B cell (primary cell): ENCODE data around the gene ANKRD62. TPM values are rescaled to one million over a fixed set of nuclear protein-coding genes. Genes with fewer than 3 reads are reported as not detected.

Source experiments
- ATAC-seq: fragments of 200-7000 bp; cut with Tn5 transposase; one replicate; pipeline ENCODE4 v1.10.0; 2021; ENCODE audit warnings: low read depth, mild to moderate bottlenecking, moderate number of reproducible peaks, moderate library complexity
- CTCF ChIA-PET: fragments of 350-600 bp; sonication (Branson Sonifier 250); formaldehyde crosslinking; loops from one replicate; lab custom pipeline; 2021; ENCODE audit warnings: antibody characterized with exemption, inconsistent platforms; lab: Charles Lee
- POLR2A ChIA-PET: fragments of 350-600 bp; sonication (Branson Sonifier 250); formaldehyde crosslinking; loops from one replicate; lab custom pipeline; 2021; ENCODE audit warnings: antibody characterized with exemption; lab: Charles Lee
- DNase-seq: peaks from one replicate; pipeline ENCODE4 v3.0.0; 2013
- H2AFZ ChIP-seq: 2 replicates; pipeline ENCODE4 v1.6.1; 2012; ENCODE audit warnings: mild to moderate bottlenecking, low read depth, low read length; ENCODE audit not compliant: insufficient read depth, poor library complexity, severe bottlenecking
- H3K27ac ChIP-seq, 2 donors: 1 replicate in 1 of 2; 2 replicates in 1 of 2; pipeline ENCODE4 v1.5.1; 2012 to 2013; ENCODE audit warnings: low read length in 2 of 2, mild to moderate bottlenecking in 2 of 2, moderate library complexity in 1 of 2
- H3K27me3 ChIP-seq, 4 experiments: fragments of 200-600 bp in 1 of 4; sonication (generic) in 1 of 4; replicated peaks in 1 of 4; 1 replicate in 2 of 4; 2 replicates in 2 of 4; pipeline versions ENCODE4 v1.6.1 to v1.7.0; 2013 to 2016; ENCODE audit warnings: low read length in 3 of 4, mild to moderate bottlenecking in 2 of 4, mixed read lengths in 1 of 4, moderate library complexity in 1 of 4; ENCODE audit not compliant: insufficient read depth in 4 of 4, control insufficient read depth in 3 of 4; ENCODE audit errors: control extremely low read depth in 1 of 4
- H3K36me3 ChIP-seq, 2 experiments: replicated peaks in 1 of 2; 1 replicate in 1 of 2; 2 replicates in 1 of 2; pipeline versions ENCODE4 v1.6.1 to v1.7.1; 2013; ENCODE audit warnings: low read length in 1 of 2; ENCODE audit not compliant: insufficient read depth in 2 of 2, control insufficient read depth in 1 of 2; ENCODE audit errors: control extremely low read depth in 1 of 2, extremely low read depth in 1 of 2
- H3K4me1 ChIP-seq, 2 donors: fragments of 200-600 bp in 1 of 2; sonication (generic) in 1 of 2; 1 replicate in 1 of 2; 2 replicates in 1 of 2; pipeline versions ENCODE4 v1.5.1 to v1.6.1; 2013 to 2017; ENCODE audit warnings: low read length in 2 of 2; ENCODE audit not compliant: control insufficient read depth in 2 of 2, insufficient read depth in 2 of 2
- H3K4me2 ChIP-seq: replicated peaks from 2 replicates; pipeline ENCODE3; 2012; ENCODE audit warnings: mild to moderate bottlenecking, low read depth, low read length; ENCODE audit not compliant: poor library complexity, severe bottlenecking
- H3K4me3 ChIP-seq, 5 experiments: fragments of 200-600 bp in 1 of 5; sonication (generic) in 1 of 5; 1 replicate in 3 of 5; 2 replicates in 2 of 5; pipeline versions ENCODE4 v1.5.1 to v1.7.0; 2011 to 2016; ENCODE audit warnings: low read length in 4 of 5, mild to moderate bottlenecking in 4 of 5, low read depth in 2 of 5, control low read depth in 1 of 5, moderate library complexity in 1 of 5; ENCODE audit not compliant: insufficient read depth in 1 of 5; ENCODE audit errors: control extremely low read depth in 1 of 5, extremely low read depth in 1 of 5
- H3K79me2 ChIP-seq: fragments of 200-600 bp; sonication (generic); one replicate; pipeline ENCODE4 v1.6.0; 2016; ENCODE audit warnings: low read length; ENCODE audit not compliant: control insufficient read depth, insufficient read depth
- H3K9ac ChIP-seq: fragments of 200-600 bp; sonication (generic); 2 replicates; pipeline ENCODE4 v1.6.1; 2017; ENCODE audit warnings: mild to moderate bottlenecking, low read length, moderate library complexity
- H3K9me3 ChIP-seq, 3 donors: one replicate each; pipeline versions ENCODE4 v1.6.1 to v1.7.1; 2013; ENCODE audit warnings: low read length in 2 of 3; ENCODE audit not compliant: control insufficient read depth in 2 of 3, insufficient read depth in 1 of 3; ENCODE audit errors: control extremely low read depth in 1 of 3
- H4K20me1 ChIP-seq: 2 replicates; pipeline ENCODE4 v1.6.0; 2012; ENCODE audit warnings: mild to moderate bottlenecking, low read length; ENCODE audit not compliant: insufficient read depth, control insufficient read depth, poor library complexity, severe bottlenecking
- H3K27ac Mint-ChIP-seq: one replicate; pipeline ENCODE4 v1.8.0; 2021; ENCODE audit warnings: mixed read lengths
- H3K27me3 Mint-ChIP-seq: one replicate; pipeline ENCODE4 v1.8.0; 2021; ENCODE audit warnings: mixed read lengths
- H3K4me1 Mint-ChIP-seq: one replicate; pipeline ENCODE4 v1.8.0; 2021; ENCODE audit warnings: mixed read lengths
- H3K4me3 Mint-ChIP-seq: one replicate; pipeline ENCODE4 v1.8.0; 2021; ENCODE audit warnings: mixed read lengths
- H3K9me3 Mint-ChIP-seq: one replicate; pipeline ENCODE4 v1.8.0; 2022; ENCODE audit warnings: mixed read lengths; ENCODE audit not compliant: insufficient read depth
- EZH2 ChIP-seq: IDR thresholded peaks from 2 replicates; pipeline ENCODE4 v1.6.1; 2012; ENCODE audit warnings: borderline replicate concordance, low read depth, mild to moderate bottlenecking, moderate library complexity, low read length; ENCODE audit not compliant: insufficient read depth, poor library complexity, severe bottlenecking
- WGBS: methylation state at CpG from one replicate; pipeline ENCODE4 v1.1.5; 2013; ENCODE audit warnings: missing lambda C conversion rate; ENCODE audit not compliant: insufficient coverage; 5-methylcytosine and 5-hydroxymethylcytosine counted together
- intact Hi-C: fragments of 100-400 bp; cut with micrococcal nuclease; formaldehyde crosslinking; loops from one replicate; pipeline ENCODE4 v1.10.0; 2022
- polyA plus RNA-seq: library from polyadenylated mRNA; depleted of rRNA; stranded (reverse); fragments of >200 nt; gene quantifications from 2 replicates; pipeline ENCODE4 v1.2.3, GENCODE V29; 2012
- total RNA-seq, 2 donors: library from RNA; stranded (reverse); fragments of 120-200 nt in 1 of 2; gene quantifications; 1 replicate in 1 of 2; 2 replicates in 1 of 2; pipeline versions ENCODE4 v1.2.3 to v1.2.4, GENCODE V29; 2013 to 2022
- TF ChIP-seq, protein P1 (sequence below): fragments of 200-600 bp; IDR thresholded peaks from one replicate; pipeline ENCODE4 v1.8.0; 2022; ENCODE audit warnings: antibody characterized with exemption, mild to moderate bottlenecking

Gene ANKRD62
- total and polyA plus RNA-seq, 2 donors (not counting 1 experiment from before 2014, with no cell fraction given): not detected

DNA sequence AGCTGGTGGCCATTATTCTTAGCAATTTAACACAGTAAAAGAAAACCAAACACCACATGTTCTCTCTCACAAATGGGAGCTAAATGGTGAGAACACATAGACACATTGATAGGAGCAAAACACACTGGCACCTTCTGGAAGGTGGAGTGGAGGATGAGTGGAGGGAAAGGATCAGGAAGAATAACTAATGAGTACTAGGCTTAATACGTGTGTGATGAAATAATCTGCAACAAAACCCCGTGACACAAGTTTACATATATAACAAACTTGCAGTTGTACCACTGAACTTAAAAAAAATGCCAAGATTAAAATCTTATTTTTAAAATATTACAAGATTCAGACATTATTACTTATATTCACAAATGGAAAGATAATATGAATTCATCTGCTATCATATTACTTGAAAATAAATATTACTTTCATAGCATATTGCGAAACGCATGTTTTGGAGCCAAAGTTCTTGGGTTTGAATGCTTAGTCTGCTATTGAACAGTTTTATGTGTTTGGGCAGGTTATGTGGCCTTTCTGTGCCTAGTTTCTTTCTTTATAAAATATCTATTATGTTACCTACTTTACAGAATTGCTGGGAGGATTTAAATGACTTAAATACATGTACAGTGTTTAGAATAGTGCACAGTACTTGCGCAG, 20.5 kb downstream of the ANKRD62 start:
- intact Hi-C loops: no loop called here
- ChIA-PET POLR2A (interaction anchor here (0.8 kb wide), 1 partner anchor 193 kb away, joined by 3 read pairs; no protein-coding TSS in a partner anchor), CTCF (no interaction called here)
- Histone ChIP-seq H3K79me2 (no peaks in the 10 kb centered on the region), H3K4me1 (no peaks in the 10 kb centered on the region), H3K36me3 (no peaks in the 10 kb centered on the region), H3K9ac (no peak overlapping the region), H4K20me1 (no peaks in the 10 kb centered on the region), H3K4me3 (no peak overlapping the region), H3K9me3 (peaks cover 0 to 5% (median 0%) of the 10 kb centered on the region in 3 donors), H2AFZ (no peak overlapping the region), H3K27ac (no peak overlapping the region), H3K4me2 (no peak overlapping the region), H3K27me3 (peaks cover 0 to 2% (median 0%) of the 10 kb centered on the region in 4 experiments)
- DNase-seq: no peak
- peaks cover 4% of the 10 kb centered on the region for H3K9me3 Mint-ChIP-seq
- H3K4me3 Mint-ChIP-seq: no peak overlapping the region
- no peak for ATAC-seq
- no peak for TF ChIP-seq EZH2
- TF ChIP-seq, protein P1, sequence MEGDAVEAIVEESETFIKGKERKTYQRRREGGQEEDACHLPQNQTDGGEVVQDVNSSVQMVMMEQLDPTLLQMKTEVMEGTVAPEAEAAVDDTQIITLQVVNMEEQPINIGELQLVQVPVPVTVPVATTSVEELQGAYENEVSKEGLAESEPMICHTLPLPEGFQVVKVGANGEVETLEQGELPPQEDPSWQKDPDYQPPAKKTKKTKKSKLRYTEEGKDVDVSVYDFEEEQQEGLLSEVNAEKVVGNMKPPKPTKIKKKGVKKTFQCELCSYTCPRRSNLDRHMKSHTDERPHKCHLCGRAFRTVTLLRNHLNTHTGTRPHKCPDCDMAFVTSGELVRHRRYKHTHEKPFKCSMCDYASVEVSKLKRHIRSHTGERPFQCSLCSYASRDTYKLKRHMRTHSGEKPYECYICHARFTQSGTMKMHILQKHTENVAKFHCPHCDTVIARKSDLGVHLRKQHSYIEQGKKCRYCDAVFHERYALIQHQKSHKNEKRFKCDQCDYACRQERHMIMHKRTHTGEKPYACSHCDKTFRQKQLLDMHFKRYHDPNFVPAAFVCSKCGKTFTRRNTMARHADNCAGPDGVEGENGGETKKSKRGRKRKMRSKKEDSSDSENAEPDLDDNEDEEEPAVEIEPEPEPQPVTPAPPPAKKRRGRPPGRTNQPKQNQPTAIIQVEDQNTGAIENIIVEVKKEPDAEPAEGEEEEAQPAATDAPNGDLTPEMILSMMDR: no peak
- no peaks in the 10 kb centered on the region for H3K4me1 Mint-ChIP-seq
- peaks cover 29% of the 10 kb centered on the region for H3K27me3 Mint-ChIP-seq
- no peak overlapping the region for H3K27ac Mint-ChIP-seq
- no CpG with 5 or more reads among the region's 5 CpGs for WGBS

DNA sequence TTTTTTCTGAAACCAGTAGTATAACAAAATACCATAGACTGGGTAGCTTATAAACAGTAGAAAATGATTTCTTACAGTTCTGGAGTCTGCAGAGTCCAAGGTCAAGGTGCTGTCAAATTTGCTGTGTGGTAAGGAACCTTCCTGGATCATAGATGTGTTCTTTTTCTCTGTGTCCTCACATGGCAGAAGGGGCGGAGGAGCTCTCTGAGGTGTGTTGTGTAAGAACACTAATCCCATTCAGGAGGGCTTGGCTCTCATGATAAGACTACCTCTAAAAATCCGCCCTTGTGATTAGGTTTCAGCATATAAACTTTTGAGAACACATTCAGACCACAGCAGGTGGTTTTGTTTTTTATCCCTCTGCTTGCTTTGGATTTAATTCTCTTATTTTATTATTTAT, 25.7 kb downstream of the ANKRD62 start:
- no peak for DNase-seq
- CTCF ChIA-PET: no interaction called here

More for the DNA sequence above, 25.7 kb downstream of the ANKRD62 start:
- intact Hi-C loops: no loop called here
- H4K20me1 ChIP-seq: no peaks in the 10 kb centered on the region
- H3K27me3 Mint-ChIP-seq: peaks cover 20% of the 10 kb centered on the region
- H3K4me1 Mint-ChIP-seq: no peaks in the 10 kb centered on the region
- H3K4me2 ChIP-seq: no peak overlapping the region
- WGBS: no CpG with 5 or more reads among the region's 2 CpGs
- no peaks in the 10 kb centered on the region for H3K9me3 Mint-ChIP-seq
- POLR2A ChIA-PET: no interaction called here
- no peak for ATAC-seq
- H3K9me3 ChIP-seq: no peaks in the 10 kb centered on the region
- TF ChIP-seq, protein P1: no peak
- no peak for TF ChIP-seq EZH2
- H3K27ac Mint-ChIP-seq: no peak overlapping the region
- H3K4me3 Mint-ChIP-seq: no peak overlapping the region
- H3K9ac ChIP-seq: no peak overlapping the region
- H3K4me3 ChIP-seq: no peak overlapping the region
- no peak overlapping the region for H2AFZ ChIP-seq
- no peaks in the 10 kb centered on the region for H3K36me3 ChIP-seq
- no peak overlapping the region for H3K27ac ChIP-seq
- no peaks in the 10 kb centered on the region for H3K27me3 ChIP-seq
- H3K79me2 ChIP-seq: no peaks in the 10 kb centered on the region
- no peaks in the 10 kb centered on the region for H3K4me1 ChIP-seq
